ENCODE results near the gene GPX3. TPM values are rescaled to one million over a fixed set of nuclear protein-coding genes. Genes with fewer than 3 reads are reported as not detected.

GPX3 gene
- total RNA-seq, 1 experiment from 2014 or later, result 20.4 TPM

DNA sequence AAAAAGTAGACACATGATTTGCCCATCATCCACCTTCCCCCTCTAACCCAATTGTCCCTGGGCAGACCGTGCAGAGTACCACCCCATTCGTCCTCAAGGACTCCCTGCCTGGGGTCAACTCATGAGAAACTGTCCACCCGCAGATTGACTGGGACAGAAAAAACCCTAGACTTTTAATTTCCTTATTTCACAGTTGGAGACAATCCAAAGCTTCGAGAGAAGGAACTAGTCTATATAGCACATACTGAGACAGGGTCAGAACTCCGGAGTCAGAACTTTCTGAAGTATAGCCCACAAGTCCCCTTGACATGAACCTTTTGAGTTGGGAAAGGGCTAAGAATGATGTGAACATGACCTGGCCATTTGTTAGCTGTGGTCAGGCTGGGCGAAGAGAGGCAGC is 7.5 kb upstream of the GPX3 start:
- WGBS (ENCODE audit: extremely low coverage, insufficient read length, low lambda C conversion rate), result no CpG with 5 or more reads among the region's 6 CpGs
- no peak overlapping the region for H3K4me2 ChIP-seq (ENCODE audit: insufficient read depth, insufficient read length, low read length)
- H4K91ac ChIP-seq (ENCODE audit: insufficient read length, low read depth, low read length), result no peak overlapping the region
- H3K18ac ChIP-seq (ENCODE audit: insufficient read length, low read depth, low read length), result no peak overlapping the region
- H2AK5ac ChIP-seq (ENCODE audit: insufficient read length, low read length), result no peak overlapping the region
- H3K36me3 Mint-ChIP-seq (ENCODE audit: insufficient read depth in 1 of 3, low read depth in 3 of 3), result no peaks in the 10 kb centered on the region; a peak in 1 of 7 replicates
- DNase-seq, result no peak
- H4K5ac ChIP-seq (ENCODE audit: insufficient read length, low read depth, low read length), result no peak overlapping the region
- H3T11ph ChIP-seq (ENCODE audit: low read length), result no peak overlapping the region
- H3K23me2 ChIP-seq (ENCODE audit: insufficient read length, low read depth, low read length, poor library complexity, severe bottlenecking), result no peaks in the 10 kb centered on the region
- no peaks in the 10 kb centered on the region for H3K9me3 Mint-ChIP-seq
- no peak overlapping the region for H2BK20ac ChIP-seq (ENCODE audit: low read depth, low read length, poor library complexity, severe bottlenecking)
- no peak overlapping the region for H3K4me3 Mint-ChIP-seq
- H3K27me3 ChIP-seq (ENCODE audit: insufficient read depth, low read length), result no peaks in the 10 kb centered on the region
- H3K27ac ChIP-seq (ENCODE audit: insufficient read length, low read depth, low read length), result no peak overlapping the region
- no peaks in the 10 kb centered on the region for H3K4me1 ChIP-seq (ENCODE audit: insufficient read depth, low read length)
- no peak overlapping the region for H4K8ac ChIP-seq (replicated peaks; ENCODE audit: insufficient read length, low read depth, low read length)
- H2BK15ac ChIP-seq (ENCODE audit: low read depth, low read length), result no peak overlapping the region
- H2BK12ac ChIP-seq (ENCODE audit: insufficient read length, low read depth, low read length), result no peak overlapping the region
- H2BK120ac ChIP-seq (ENCODE audit: low read depth, low read length, poor library complexity, severe bottlenecking), result no peak overlapping the region
- H4K20me1 ChIP-seq (ENCODE audit: control insufficient read depth, insufficient read depth, insufficient read length), result no peaks in the 10 kb centered on the region
- no peak overlapping the region for H3K9ac ChIP-seq (ENCODE audit: extremely low read depth, insufficient read length, low read length)
- H2AFZ ChIP-seq (ENCODE audit: low read length), result no peak overlapping the region
- H2BK5ac ChIP-seq (ENCODE audit: insufficient read length, low read length), result no peak overlapping the region
- no peaks in the 10 kb centered on the region for H3K4me1 Mint-ChIP-seq
- H3K79me2 ChIP-seq (ENCODE audit: insufficient read depth, low read length), result no peaks in the 10 kb centered on the region
- H3K27ac Mint-ChIP-seq, result no peak overlapping the region
- H3K79me1 ChIP-seq (ENCODE audit: insufficient read depth, low read depth, low read length, poor library complexity, severe bottlenecking), result no peaks in the 10 kb centered on the region
- H3K4ac ChIP-seq (ENCODE audit: low read depth, low read length), result no peak overlapping the region
- no peak overlapping the region for H3K14ac ChIP-seq (ENCODE audit: insufficient read depth, low read length)
- H3K23ac ChIP-seq (ENCODE audit: insufficient read length, low read depth, low read length), result no peak overlapping the region
- TF ChIP-seq, protein P1, sequence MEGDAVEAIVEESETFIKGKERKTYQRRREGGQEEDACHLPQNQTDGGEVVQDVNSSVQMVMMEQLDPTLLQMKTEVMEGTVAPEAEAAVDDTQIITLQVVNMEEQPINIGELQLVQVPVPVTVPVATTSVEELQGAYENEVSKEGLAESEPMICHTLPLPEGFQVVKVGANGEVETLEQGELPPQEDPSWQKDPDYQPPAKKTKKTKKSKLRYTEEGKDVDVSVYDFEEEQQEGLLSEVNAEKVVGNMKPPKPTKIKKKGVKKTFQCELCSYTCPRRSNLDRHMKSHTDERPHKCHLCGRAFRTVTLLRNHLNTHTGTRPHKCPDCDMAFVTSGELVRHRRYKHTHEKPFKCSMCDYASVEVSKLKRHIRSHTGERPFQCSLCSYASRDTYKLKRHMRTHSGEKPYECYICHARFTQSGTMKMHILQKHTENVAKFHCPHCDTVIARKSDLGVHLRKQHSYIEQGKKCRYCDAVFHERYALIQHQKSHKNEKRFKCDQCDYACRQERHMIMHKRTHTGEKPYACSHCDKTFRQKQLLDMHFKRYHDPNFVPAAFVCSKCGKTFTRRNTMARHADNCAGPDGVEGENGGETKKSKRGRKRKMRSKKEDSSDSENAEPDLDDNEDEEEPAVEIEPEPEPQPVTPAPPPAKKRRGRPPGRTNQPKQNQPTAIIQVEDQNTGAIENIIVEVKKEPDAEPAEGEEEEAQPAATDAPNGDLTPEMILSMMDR (conservative IDR thresholded peaks at IDR 0.05), result no peak
- H3K56ac ChIP-seq (ENCODE audit: insufficient read length, low read depth, low read length), result no peak overlapping the region
- H3K27me3 Mint-ChIP-seq (ENCODE audit: low read depth), result peaks cover 29% of the 10 kb centered on the region
- no peaks in the 10 kb centered on the region for H3K9me3 ChIP-seq (ENCODE audit: control insufficient read depth, low read depth, low read length)

Measured in H9 (cell line).